Raji (cell line): Measurements from ENCODE around the gene FMNL1.

Source experiments
- POLR2A ChIP-seq: IDR thresholded peaks from 2 replicates; pipeline ENCODE4 v1.6.1; 2011; ENCODE audit warnings: low read depth, low read length, control low read depth; ENCODE audit not compliant: insufficient read depth

The FMNL1 gene

GRCh38 chr17:45291171-45291805 is 69.6 kb downstream of the FMNL1 start:
- TF ChIP-seq POLR2A: no peak

DNA sequence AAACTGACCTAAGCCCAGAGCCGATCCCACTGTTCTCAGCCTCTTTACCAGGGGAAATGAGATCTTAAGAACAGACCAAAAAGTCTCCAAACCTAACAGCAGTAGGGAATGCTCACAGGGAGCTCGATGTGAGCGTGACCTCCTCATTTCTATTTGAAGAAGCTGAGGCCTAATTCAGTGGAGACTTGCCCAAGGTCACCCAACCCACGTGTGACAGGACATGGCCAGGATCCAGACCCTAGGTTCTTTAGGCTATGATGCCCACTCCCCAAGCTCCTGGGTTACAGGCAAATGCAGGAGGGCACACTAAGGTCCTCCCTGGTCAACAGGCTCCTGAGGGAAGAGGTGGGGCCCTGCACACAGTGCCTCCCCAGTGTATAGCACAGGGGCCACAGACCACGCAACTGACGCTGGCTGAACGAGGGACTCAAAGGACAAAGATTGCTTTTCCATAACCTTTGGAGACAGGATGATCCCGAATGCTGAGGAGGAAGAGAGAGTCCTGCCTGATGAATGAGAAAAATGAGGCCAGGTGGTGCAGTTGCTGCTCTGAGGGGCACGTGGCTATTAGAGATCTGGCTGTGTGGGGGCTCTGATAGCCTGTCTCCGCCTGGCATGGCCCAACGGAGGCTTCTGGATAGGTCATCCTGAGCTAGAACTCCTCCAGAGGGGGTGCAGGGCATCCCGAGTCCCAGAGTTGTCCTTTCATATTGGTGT is 71.2 kb downstream of the FMNL1 start:
- no peak for TF ChIP-seq POLR2A

GRCh38 chr17:45293413-45294211 is 71.9 kb downstream of the FMNL1 start:
- TF ChIP-seq POLR2A: no peak

- no peak for TF ChIP-seq POLR2A
Measured at GRCh38 chr17:45294506-45294905, 72.8 kb downstream of the FMNL1 start.

DNA sequence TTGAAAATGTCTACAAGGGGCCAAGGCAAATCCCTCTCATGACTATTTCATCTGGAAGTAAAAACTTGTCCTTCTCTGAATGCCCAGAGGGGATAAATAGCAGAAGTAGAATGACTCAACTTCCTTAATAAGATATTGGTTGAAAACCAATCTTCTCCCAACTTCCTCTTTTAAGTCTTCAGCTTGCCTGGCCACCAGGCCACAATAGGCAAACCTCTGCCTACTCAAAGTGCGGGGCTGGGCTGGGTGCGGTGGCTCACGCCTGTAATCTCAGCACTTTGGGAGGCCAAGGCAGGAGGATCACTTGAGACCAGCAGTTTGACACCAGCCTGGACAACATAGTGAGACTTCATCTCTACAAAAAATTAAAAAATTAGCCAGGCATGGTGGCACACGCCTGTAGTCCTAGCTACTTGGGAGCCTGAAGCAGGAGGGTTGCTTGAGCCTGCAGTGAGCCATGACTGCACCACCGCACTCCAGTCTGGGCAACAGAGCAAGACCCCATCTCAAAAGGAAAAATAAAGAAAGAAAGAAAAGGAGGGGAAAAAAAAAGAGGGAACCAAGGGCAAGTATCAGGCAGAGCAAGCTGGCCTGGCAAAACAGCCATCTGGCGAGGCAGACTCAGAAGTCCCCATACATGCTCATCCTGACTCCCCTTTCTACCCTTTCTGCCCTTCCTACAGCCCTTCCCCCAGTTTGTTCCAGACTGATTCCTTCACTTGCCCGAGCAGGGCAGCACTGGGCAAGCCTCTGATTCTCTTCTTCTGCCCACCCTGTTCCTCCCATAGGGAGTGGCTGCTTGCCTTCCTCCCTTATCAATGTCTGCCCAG is 74.5 kb downstream of the FMNL1 start:
- TF ChIP-seq POLR2A: no peak

DNA sequence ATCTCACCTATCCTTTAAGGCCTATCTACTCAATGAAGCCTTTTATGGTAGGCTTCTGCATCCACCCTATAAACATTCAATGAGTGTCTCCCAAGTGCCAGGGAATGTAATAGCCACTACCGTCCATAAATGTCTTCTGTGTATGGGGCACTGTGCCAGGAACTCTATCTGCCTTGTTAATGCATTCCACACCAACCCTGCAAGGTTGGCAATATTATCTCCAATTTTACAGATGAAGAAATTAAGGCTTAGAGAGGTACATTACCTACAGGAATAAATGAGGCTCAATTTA is 75.1 kb downstream of the FMNL1 start:
- no peak for TF ChIP-seq POLR2A
